ENCODE data around the gene HCN3.
"Not testable (repeated sequence)": the region's sequence is repeated elsewhere in the genome, so short reads cannot be mapped to it uniquely, and the experiment has no call there.

The HCN3 gene

GRCh38 chr1:155284476-155284875 is 7.2 kb downstream of the HCN3 start:
- no peak for DNase-seq (ENCODE audit: low read depth in 3 of 3)

- DNase-seq (ENCODE audit: low read depth in 3 of 3) = no peak
These were observed 7.8 kb downstream of the HCN3 start for GRCh38 chr1:155285063-155285462.

GRCh38 chr1:155285631-155286044 is 8.4 kb downstream of the HCN3 start:
- no peak for DNase-seq (ENCODE audit: low read depth in 3 of 3)

- DNase-seq (ENCODE audit: low read depth in 3 of 3) = no peak
These were observed 9.3 kb downstream of the HCN3 start for GRCh38 chr1:155286544-155286943.

- DNase-seq (ENCODE audit: low read depth in 3 of 3) = no peak
These were observed 10.8 kb downstream of the HCN3 start for GRCh38 chr1:155287987-155288543.

GRCh38 chr1:155291006-155291405 is 13.7 kb downstream of the HCN3 start:
- DNase-seq (ENCODE audit: low read depth in 3 of 3) = not testable (repeated sequence)

GRCh38 chr1:155293086-155293749 is 16.0 kb downstream of the HCN3 start:
- DNase-seq (ENCODE audit: low read depth in 3 of 3) = no peak

GRCh38 chr1:155294520-155295182 is 17.4 kb downstream of the HCN3 start:
- no peak for DNase-seq (ENCODE audit: low read depth in 3 of 3)

GRCh38 chr1:155295183-155295941 is 18.1 kb downstream of the HCN3 start:
- no peak for DNase-seq (ENCODE audit: low read depth in 3 of 3)

- DNase-seq (ENCODE audit: low read depth in 3 of 3) = no peak
These were observed 18.6 kb downstream of the HCN3 start for GRCh38 chr1:155295942-155296267.

- no peak for DNase-seq (ENCODE audit: low read depth in 3 of 3)
These were observed 19.4 kb downstream of the HCN3 start for GRCh38 chr1:155296661-155297060.

GRCh38 chr1:155297384-155297783 is 20.1 kb downstream of the HCN3 start:
- no peak for DNase-seq (ENCODE audit: low read depth in 3 of 3)

GRCh38 chr1:155300024-155300423 is 22.8 kb downstream of the HCN3 start:
- DNase-seq (ENCODE audit: low read depth in 3 of 3) = no peak

GRCh38 chr1:155300553-155301329 is 23.5 kb downstream of the HCN3 start:
- no peak for DNase-seq (ENCODE audit: low read depth in 3 of 3)

GRCh38 chr1:155301342-155301841 is 24.1 kb downstream of the HCN3 start, which contains the start of gene PKLR:
PKLR (minus strand) TSS chr1:155301438; CDS start chr1:155301395, 43 bp downstream.
- DNase-seq (ENCODE audit: low read depth in 3 of 3) = no peak

GRCh38 chr1:155304558-155305063 is 27.3 kb downstream of the HCN3 start:
- DNase-seq (ENCODE audit: low read depth in 3 of 3) = no peak

GRCh38 chr1:155305881-155306391 is 28.7 kb downstream of the HCN3 start:
- no peak for DNase-seq (ENCODE audit: low read depth in 3 of 3)

- no peak for DNase-seq (ENCODE audit: low read depth in 3 of 3)
These were observed 30.0 kb downstream of the HCN3 start for GRCh38 chr1:155307247-155307740.

GRCh38 chr1:155308493-155309422 is 31.5 kb downstream of the HCN3 start, which contains the start of gene FDPS:
FDPS (plus strand) TSS chr1:155308866; CDS start chr1:155309790, 924 bp downstream.
- DNase-seq (ENCODE audit: low read depth in 3 of 3) = peak; percentile 83 to 96 (median 93)
